AG10803 (cell line): ENCODE data around the gene ZNRD2.

Source experiments
- DNase-seq: peaks from one replicate; pipeline ENCODE4 v3.0.0; 2010; ENCODE audit warnings: low read depth
- H3K4me3 ChIP-seq: 2 replicates; pipeline ENCODE4 v1.5.1; 2011; ENCODE audit warnings: mild to moderate bottlenecking, low read length, control low read depth
- TF ChIP-seq, protein P1 (sequence below): conservative IDR thresholded peaks from 2 replicates; pipeline ENCODE4 v1.5.1; 2011; ENCODE audit warnings: mild to moderate bottlenecking, low read length, control low read depth, inconsistent platforms

ZNRD2 gene

DNA sequence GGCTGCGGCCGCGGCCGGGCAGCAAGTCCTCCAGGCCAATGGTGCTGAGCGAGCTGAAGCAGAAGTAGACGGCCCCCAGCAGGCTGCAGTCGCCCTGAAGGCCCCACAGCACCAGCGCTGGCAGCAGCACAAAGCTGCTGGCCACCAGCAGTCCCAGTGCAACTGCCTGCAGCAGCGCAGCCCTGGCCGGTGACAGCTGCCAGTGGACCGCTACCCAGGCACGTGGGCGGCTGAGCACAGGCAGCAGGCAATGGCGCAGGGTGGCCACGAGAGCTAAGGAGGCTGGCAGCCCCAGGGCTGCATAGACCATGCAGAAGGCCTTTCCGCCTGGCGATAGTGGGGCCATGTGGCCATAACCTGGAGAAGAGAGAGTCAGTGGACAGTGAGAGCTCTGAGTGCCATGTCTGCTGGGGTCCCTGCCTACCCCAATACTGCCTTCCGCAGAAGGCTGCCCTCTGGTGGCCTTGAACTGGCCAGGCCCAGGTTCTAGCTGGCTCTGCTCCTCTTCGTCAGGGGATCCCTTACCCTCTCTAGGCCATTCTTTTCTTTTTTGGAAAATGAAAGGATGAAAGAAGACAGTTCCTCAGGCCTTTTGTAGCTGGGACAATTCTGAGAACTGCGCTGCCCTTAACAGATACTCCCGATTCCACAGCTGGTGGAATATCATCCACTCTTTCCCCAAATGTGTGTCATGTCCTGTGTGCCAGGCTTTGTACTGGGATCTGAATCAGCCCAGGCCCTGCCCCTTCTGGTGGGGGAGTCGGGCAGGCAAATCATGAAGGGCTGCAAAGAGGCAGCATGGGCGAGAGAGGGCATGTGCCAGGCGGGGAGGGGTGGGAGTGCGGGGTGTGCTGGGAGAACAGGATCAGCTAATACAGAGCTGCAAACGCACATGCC is 23.5 kb downstream of the ZNRD2 start:
- no peak for DNase-seq
- TF ChIP-seq, protein P1, sequence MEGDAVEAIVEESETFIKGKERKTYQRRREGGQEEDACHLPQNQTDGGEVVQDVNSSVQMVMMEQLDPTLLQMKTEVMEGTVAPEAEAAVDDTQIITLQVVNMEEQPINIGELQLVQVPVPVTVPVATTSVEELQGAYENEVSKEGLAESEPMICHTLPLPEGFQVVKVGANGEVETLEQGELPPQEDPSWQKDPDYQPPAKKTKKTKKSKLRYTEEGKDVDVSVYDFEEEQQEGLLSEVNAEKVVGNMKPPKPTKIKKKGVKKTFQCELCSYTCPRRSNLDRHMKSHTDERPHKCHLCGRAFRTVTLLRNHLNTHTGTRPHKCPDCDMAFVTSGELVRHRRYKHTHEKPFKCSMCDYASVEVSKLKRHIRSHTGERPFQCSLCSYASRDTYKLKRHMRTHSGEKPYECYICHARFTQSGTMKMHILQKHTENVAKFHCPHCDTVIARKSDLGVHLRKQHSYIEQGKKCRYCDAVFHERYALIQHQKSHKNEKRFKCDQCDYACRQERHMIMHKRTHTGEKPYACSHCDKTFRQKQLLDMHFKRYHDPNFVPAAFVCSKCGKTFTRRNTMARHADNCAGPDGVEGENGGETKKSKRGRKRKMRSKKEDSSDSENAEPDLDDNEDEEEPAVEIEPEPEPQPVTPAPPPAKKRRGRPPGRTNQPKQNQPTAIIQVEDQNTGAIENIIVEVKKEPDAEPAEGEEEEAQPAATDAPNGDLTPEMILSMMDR, result peak; percentile 70
- H3K4me3 ChIP-seq, result no peak overlapping the region

DNA sequence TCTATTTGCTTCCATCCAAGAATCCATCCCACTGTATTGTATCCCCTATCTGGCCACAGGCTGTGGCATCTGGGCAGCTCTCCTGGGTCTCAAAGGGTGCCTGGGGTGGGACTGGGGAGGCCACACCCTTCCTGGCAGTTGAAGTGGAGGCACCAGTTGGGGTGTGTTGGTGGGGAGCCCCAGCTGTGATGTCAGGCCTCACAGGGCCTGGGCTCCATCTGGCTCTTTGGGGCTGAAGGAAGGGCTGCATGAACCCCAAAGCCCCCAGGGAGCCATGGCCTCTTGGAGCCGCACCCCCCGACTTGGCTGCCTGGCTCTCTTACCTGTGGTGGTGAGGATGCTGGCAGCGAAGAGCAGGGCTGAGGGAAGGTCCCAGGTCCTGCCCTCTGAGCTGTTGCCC is 24.9 kb downstream of the ZNRD2 start:
- H3K4me3 ChIP-seq, result no peak overlapping the region
- DNase-seq, result no peak
- TF ChIP-seq, protein P1, result no peak

DNA sequence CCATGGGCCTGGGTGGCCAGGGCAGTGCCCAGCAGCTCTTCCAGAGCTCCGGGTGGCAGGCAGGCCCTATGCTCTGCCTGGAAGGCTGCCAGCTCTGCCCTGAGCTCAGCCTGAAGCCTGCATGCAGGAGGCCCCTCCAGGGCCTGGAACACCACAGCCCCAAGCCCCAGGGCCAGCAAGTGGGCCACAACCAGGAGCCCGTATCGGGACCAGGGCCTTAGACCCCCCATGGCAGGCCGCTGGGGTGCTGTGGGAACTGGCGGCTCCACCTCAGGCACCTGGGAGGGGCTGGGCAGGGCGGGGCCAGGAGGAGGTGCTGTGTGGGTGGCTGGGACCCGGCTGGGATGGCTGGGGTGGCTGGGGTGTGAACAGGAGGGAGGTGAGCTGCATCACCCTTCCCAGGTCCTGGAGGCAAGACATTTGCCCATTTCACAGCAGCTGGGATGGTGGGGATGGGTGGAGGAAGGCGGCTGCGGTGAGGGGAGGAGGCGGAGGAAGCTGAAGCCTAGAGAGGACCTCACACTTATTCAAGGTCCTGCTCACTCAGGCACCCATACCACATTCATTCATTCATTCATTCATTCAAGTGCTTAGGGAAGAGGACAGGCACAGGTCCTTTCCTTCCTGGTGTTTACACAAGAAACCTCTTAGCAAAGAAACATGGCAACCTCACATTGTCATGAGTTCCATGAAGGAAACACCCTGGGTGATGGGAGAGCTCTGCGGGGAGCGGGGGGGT is 25.4 kb downstream of the ZNRD2 start, which contains the start of gene KCNK7:
KCNK7 (minus strand) TSS at position 258 of the 739 bp plus-strand sequence; CDS start at position 230, 28 bp downstream.
- DNase-seq, result no peak
- TF ChIP-seq, protein P1, result no peak
- H3K4me3 ChIP-seq, result no peak within 1 kb of the TSS

- TF ChIP-seq, protein P1, result no peak
- DNase-seq, result no peak
- no peak overlapping the region for H3K4me3 ChIP-seq
Measured at GRCh38 chr11:65596520-65596919, 26.2 kb downstream of the ZNRD2 start.

GRCh38 chr11:65598258-65598699 is 28.0 kb downstream of the ZNRD2 start:
- no peak for DNase-seq
- H3K4me3 ChIP-seq, result no peak overlapping the region
- TF ChIP-seq, protein P1, result no peak

DNA sequence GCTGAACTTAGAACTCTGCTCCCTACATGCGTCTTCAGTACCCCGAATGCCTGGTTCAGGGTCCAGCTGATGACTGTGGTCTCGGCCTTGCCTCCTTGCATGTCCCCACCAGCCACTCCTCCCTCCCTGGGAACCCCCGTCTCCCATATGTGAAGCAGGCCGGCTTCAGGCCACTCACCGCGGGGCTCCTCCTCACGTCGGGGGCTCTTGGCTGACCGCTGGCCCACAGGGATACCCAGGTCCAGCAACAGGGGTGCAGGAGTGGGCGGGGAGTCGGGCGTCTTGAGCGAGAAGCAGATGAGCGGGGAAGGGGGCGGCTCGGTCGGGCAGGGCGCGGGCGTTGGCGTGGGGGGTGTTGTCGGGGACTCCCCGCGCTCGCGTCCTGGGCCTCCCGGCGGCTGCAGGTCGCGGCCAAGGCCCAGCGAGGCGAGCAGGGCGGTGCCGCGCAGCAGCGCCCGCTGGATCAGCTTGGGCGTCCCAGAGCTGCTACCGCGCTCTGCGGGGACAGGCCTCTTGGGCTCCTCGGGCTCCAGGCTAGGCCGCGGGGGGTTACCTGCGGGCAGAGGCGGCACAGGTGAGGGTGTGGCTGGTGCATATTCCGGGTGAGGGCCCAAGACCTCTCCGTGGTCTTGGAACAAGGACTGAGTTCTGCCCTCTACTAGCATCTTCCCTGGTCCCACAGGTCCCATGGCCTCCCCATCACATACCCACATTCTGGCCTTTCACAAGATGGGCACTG is 29.1 kb downstream of the ZNRD2 start:
- H3K4me3 ChIP-seq, result no peak overlapping the region
- TF ChIP-seq, protein P1, result no peak
- DNase-seq, result no peak
